Left lobe of liver (tissue), 2 donors: Measurements from ENCODE around the gene NFKBIE. TPM values are rescaled to one million over a fixed set of nuclear protein-coding genes. Genes with fewer than 3 reads are reported as not detected.

Experiments
- ATAC-seq: fragments of 200-7000 bp; cut with Tn5 transposase; one replicate; pipeline ENCODE4 v1.9.1; 2020; ENCODE audit warnings: mild to moderate bottlenecking, moderate library complexity
- DNase-seq: peaks from one replicate; pipeline ENCODE4 v3.0.0-alpha.2; 2020; ENCODE audit warnings: low spot score
- total RNA-seq: library from RNA; stranded (reverse); gene quantifications from one replicate; pipeline ENCODE4 v1.2.1, GENCODE V29; 2021
- donor health status: DM: no; HTN: no; CAD: no; lungs with moderate emphysema.
- donor health status: DM: no; HTN: yes; CAD: no.

The NFKBIE gene
- total RNA-seq, 1 donor from 2014 or later: 2.8 TPM

GRCh38 chr6:44297063-44298038 lies 32.0 kb upstream of the NFKBIE start:
- peak; percentile 78 for ATAC-seq
- DNase-seq: no peak

GRCh38 chr6:44294832-44295791 lies 29.8 kb upstream of the NFKBIE start:
- no peak for DNase-seq

GRCh38 chr6:44292661-44293365 lies 27.5 kb upstream of the NFKBIE start:
- DNase-seq (no peak), ATAC-seq (no peak)

More at GRCh38 chr6:44294832-44295791, 29.8 kb upstream of the NFKBIE start:
- ATAC-seq: no peak

- DNase-seq (no peak), ATAC-seq (no peak)
These were observed 26.5 kb upstream of the NFKBIE start for GRCh38 chr6:44291841-44292240.

- ATAC-seq: no peak
- no peak for DNase-seq
These were observed 24.4 kb upstream of the NFKBIE start for GRCh38 chr6:44289726-44290260.

GRCh38 chr6:44286747-44287146 lies 21.4 kb upstream of the NFKBIE start:
- no peak for ATAC-seq
- DNase-seq: no peak

- ATAC-seq (no peak), DNase-seq (no peak)
These were observed 20.9 kb upstream of the NFKBIE start for GRCh38 chr6:44286285-44286565.

GRCh38 chr6:44285552-44286284 lies 20.4 kb upstream of the NFKBIE start:
- DNase-seq (no peak), ATAC-seq (no peak)

- DNase-seq: no peak
- ATAC-seq: no peak
These were observed 19.5 kb upstream of the NFKBIE start for GRCh38 chr6:44284867-44285266.

- DNase-seq: no peak
- no peak for ATAC-seq
These were observed 18.8 kb upstream of the NFKBIE start for GRCh38 chr6:44284121-44284520.

- ATAC-seq: no peak
- DNase-seq: no peak
These were observed 13.7 kb upstream of the NFKBIE start for GRCh38 chr6:44278774-44279697.

GRCh38 chr6:44278315-44278714 lies 13.0 kb upstream of the NFKBIE start:
- ATAC-seq (no peak), DNase-seq (no peak)

GRCh38 chr6:44277763-44278162 lies 12.4 kb upstream of the NFKBIE start:
- DNase-seq: no peak
- ATAC-seq: no peak

- ATAC-seq (no peak), DNase-seq (no peak)
These were observed 11.6 kb upstream of the NFKBIE start for GRCh38 chr6:44276667-44277640.

GRCh38 chr6:44275749-44276648 lies 10.6 kb upstream of the NFKBIE start:
- ATAC-seq (peak; percentile 14), DNase-seq (no peak)

- no peak for DNase-seq
- no peak for ATAC-seq
These were observed 10.0 kb upstream of the NFKBIE start for GRCh38 chr6:44275271-44275748.

- DNase-seq (no peak), ATAC-seq (no peak)
These were observed 8.3 kb upstream of the NFKBIE start for GRCh38 chr6:44273617-44274016.
